ENCODE data around the gene AJAP1. TPM values are rescaled to one million over a fixed set of nuclear protein-coding genes. Genes with fewer than 3 reads are reported as not detected.

AJAP1 gene
- polyA plus RNA-seq, 1 of the 3 experiments (the other 2 are of a cell fraction): not detected

DNA sequence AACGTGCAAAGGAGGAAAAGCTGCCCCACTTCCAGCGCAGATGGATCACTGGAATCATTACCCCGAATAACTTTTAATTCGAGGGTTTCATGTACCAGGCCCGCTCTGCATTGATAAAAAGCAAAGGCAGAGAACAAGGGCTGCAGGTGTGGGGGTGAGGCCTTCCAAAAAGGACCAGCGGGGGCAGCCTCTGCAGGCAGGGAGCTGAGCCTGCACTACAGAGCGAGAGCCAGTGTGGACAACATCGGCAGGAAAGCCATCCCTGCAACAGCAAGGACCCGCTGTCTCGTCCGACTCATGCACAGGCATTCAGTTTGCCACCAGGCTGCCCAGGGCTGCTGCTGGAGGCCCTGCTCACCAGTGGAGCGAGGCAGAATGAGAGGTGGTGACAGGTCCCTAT lies 27.1 kb upstream of the AJAP1 start:
- Histone ChIP-seq H4K20me1 (ENCODE audit: insufficient read depth) (no peaks in the 10 kb centered on the region), H3K4me1 (ENCODE audit: control insufficient read depth in 1 of 2, insufficient read depth in 2 of 2, low read depth in 1 of 2, low read length in 1 of 2) (no peaks in the 10 kb centered on the region), H3K4me2 (no peak overlapping the region), H3F3A (replicated peaks; ENCODE audit: insufficient read depth) (no peaks in the 10 kb centered on the region), H2AFZ (ENCODE audit: low read depth) (no peak overlapping the region), H3K4me3 (ENCODE audit: low read depth in 2 of 2, low read length in 1 of 2) (no peak overlapping the region), H3K27ac (ENCODE audit: low read depth in 2 of 2, low read length in 1 of 2) (no peak overlapping the region), H3K36me3 (replicated peaks in 1 of 2; ENCODE audit: control insufficient read depth in 1 of 2, insufficient read depth in 2 of 2, low read length in 1 of 2) (no peaks in the 10 kb centered on the region), H3K9ac (no peak overlapping the region), H3K27me3 (ENCODE audit: insufficient read depth) (no peaks in the 10 kb centered on the region), H3K9me2 (no peaks in the 10 kb centered on the region), H3K79me2 (ENCODE audit: insufficient read depth) (no peaks in the 10 kb centered on the region), H3K9me3 (no peaks in the 10 kb centered on the region)
- ChIA-PET POLR2A (interaction anchor here (0.6 kb wide), 1 partner anchor 935 kb away, joined by 3 read pairs; no protein-coding TSS in a partner anchor), CTCF (interaction anchor here (0.9 to 1.4 kb wide), 2 partner anchors 13 to 42 kb away, joined by 3 to 4 read pairs; no protein-coding TSS in a partner anchor)
- TF ChIP-seq CHD2 (IDR thresholded peaks at IDR 0.05; ENCODE audit: low read length, partially characterized antibody): no peak
- TF ChIP-seq, protein P1, sequence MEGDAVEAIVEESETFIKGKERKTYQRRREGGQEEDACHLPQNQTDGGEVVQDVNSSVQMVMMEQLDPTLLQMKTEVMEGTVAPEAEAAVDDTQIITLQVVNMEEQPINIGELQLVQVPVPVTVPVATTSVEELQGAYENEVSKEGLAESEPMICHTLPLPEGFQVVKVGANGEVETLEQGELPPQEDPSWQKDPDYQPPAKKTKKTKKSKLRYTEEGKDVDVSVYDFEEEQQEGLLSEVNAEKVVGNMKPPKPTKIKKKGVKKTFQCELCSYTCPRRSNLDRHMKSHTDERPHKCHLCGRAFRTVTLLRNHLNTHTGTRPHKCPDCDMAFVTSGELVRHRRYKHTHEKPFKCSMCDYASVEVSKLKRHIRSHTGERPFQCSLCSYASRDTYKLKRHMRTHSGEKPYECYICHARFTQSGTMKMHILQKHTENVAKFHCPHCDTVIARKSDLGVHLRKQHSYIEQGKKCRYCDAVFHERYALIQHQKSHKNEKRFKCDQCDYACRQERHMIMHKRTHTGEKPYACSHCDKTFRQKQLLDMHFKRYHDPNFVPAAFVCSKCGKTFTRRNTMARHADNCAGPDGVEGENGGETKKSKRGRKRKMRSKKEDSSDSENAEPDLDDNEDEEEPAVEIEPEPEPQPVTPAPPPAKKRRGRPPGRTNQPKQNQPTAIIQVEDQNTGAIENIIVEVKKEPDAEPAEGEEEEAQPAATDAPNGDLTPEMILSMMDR (IDR thresholded peaks at IDR 0.05): no peak
- WGBS (ENCODE audit: low lambda C conversion rate): 58% methylated on average over 7 of the region's 12 CpGs
- peak; percentile 53 for DNase-seq

DNA sequence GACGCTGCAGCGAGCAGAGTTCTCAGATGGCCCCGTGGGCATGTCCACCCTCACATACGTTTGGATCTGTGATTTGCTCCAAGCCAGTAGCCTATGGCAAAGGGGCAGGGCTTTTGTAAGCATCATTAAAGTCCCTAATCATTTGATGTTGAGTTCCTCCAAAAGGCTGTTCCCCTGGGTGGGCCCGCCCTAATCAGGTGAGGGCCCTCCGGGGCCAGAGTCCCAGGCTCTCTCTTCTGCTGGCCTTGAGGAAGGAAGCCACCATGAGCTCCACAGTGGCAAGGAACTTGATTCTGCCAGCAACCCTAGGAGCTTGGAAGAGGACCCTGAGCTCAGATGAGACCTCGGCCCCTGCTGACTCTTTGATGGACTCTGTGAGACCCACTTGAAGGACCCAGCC lies 25.4 kb upstream of the AJAP1 start:
- Histone ChIP-seq H3K9ac (no peak overlapping the region), H3K36me3 (replicated peaks in 1 of 2; ENCODE audit: control insufficient read depth in 1 of 2, insufficient read depth in 2 of 2, low read length in 1 of 2) (no peaks in the 10 kb centered on the region)
- CTCF ChIA-PET: interaction anchor here (1.6 kb wide), 1 partner anchor 9 kb away, joined by 5 read pairs; no protein-coding TSS in a partner anchor

More for the DNA sequence above, 25.4 kb upstream of the AJAP1 start:
- Histone ChIP-seq H3K9me2 (no peaks in the 10 kb centered on the region), H3K4me1 (ENCODE audit: control insufficient read depth in 1 of 2, insufficient read depth in 2 of 2, low read depth in 1 of 2, low read length in 1 of 2) (no peaks in the 10 kb centered on the region), H3K9me3 (no peaks in the 10 kb centered on the region), H3K4me2 (no peak overlapping the region), H4K20me1 (ENCODE audit: insufficient read depth) (no peaks in the 10 kb centered on the region), H3K4me3 (ENCODE audit: low read depth in 2 of 2, low read length in 1 of 2) (no peak overlapping the region), H3K27ac (ENCODE audit: low read depth in 2 of 2, low read length in 1 of 2) (no peak overlapping the region), H3F3A (replicated peaks; ENCODE audit: insufficient read depth) (no peaks in the 10 kb centered on the region), H3K27me3 (ENCODE audit: insufficient read depth) (no peaks in the 10 kb centered on the region), H3K79me2 (ENCODE audit: insufficient read depth) (no peaks in the 10 kb centered on the region), H2AFZ (ENCODE audit: low read depth) (no peak overlapping the region)
- POLR2A ChIA-PET: no interaction called here
- TF ChIP-seq POLR2AphosphoS5 (IDR thresholded peaks at IDR 0.05; ENCODE audit: low read depth, low read length): no peak
- no peak for TF ChIP-seq FOXJ3 (CRISPR knock-in tag; IDR thresholded peaks at IDR 0.05)
- TF ChIP-seq GATA2 (CRISPR knock-in tag; IDR thresholded peaks at IDR 0.05): no peak
- TF ChIP-seq TCF12 (IDR thresholded peaks at IDR 0.05): no peak
- TF ChIP-seq CHD2 (IDR thresholded peaks at IDR 0.05; ENCODE audit: low read length, partially characterized antibody): no peak
- TF ChIP-seq NFIC (IDR thresholded peaks at IDR 0.05; ENCODE audit: borderline replicate concordance): no peak
- TF ChIP-seq, protein P1 (IDR thresholded peaks at IDR 0.05): no peak
- TF ChIP-seq YY1 (IDR thresholded peaks at IDR 0.05; ENCODE audit: low read depth): no peak
- TF ChIP-seq RCOR1 (IDR thresholded peaks at IDR 0.05; ENCODE audit: low read length): no peak
- TF ChIP-seq, protein P2, sequence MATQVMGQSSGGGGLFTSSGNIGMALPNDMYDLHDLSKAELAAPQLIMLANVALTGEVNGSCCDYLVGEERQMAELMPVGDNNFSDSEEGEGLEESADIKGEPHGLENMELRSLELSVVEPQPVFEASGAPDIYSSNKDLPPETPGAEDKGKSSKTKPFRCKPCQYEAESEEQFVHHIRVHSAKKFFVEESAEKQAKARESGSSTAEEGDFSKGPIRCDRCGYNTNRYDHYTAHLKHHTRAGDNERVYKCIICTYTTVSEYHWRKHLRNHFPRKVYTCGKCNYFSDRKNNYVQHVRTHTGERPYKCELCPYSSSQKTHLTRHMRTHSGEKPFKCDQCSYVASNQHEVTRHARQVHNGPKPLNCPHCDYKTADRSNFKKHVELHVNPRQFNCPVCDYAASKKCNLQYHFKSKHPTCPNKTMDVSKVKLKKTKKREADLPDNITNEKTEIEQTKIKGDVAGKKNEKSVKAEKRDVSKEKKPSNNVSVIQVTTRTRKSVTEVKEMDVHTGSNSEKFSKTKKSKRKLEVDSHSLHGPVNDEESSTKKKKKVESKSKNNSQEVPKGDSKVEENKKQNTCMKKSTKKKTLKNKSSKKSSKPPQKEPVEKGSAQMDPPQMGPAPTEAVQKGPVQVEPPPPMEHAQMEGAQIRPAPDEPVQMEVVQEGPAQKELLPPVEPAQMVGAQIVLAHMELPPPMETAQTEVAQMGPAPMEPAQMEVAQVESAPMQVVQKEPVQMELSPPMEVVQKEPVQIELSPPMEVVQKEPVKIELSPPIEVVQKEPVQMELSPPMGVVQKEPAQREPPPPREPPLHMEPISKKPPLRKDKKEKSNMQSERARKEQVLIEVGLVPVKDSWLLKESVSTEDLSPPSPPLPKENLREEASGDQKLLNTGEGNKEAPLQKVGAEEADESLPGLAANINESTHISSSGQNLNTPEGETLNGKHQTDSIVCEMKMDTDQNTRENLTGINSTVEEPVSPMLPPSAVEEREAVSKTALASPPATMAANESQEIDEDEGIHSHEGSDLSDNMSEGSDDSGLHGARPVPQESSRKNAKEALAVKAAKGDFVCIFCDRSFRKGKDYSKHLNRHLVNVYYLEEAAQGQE (IDR thresholded peaks at IDR 0.05; ENCODE audit: low read depth, low read length): no peak
- TF ChIP-seq TAF1 (IDR thresholded peaks at IDR 0.05; ENCODE audit: borderline replicate concordance, low read depth, low read length): no peak
- no peak for TF ChIP-seq NRF1 (IDR thresholded peaks at IDR 0.05; ENCODE audit: low read depth, low read length)
- 28% methylated on average over 4 of the region's 7 CpGs for WGBS (ENCODE audit: low lambda C conversion rate)
- no peak for DNase-seq

All from SK-N-SH (cell line).